GM15510 (cell line): ENCODE data around the gene MGARP.

Experiments
- POLR2A ChIP-seq: IDR thresholded peaks from 3 replicates; pipeline ENCODE4 v1.6.1; 2011; ENCODE audit warnings: borderline replicate concordance; ENCODE audit not compliant: insufficient read length; ENCODE audit errors: extremely low read depth

Gene MGARP

DNA sequence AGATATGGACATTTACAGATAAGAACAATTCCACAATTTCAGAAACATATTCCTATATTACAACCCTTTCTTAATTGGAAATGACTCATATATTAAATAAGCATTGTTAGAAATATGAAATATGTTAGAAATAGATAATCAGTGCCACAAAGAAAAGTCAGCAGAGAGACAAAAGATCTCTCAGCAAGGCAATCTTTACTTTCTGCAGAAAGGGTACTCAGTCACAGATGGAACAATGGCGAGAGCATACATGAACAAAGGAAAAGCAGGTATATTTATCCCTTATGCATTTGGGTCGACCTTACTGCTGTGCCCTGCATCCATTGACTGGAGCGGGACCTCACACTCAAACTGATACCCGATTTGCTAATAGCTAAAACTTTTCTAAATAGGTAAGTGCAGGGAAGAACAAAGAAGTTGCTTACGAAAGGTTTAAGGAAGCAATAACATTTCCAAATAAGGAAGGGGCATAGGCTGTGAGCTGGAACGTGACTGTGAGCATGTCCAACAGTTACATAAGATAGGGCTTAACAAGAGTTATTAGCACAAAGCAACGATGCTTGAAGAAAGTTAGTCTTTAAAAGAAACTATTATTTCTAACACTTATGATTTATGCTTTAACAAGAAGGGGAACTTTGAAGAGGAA lies 40.8 kb downstream of the MGARP start:
- TF ChIP-seq POLR2A = no peak

DNA sequence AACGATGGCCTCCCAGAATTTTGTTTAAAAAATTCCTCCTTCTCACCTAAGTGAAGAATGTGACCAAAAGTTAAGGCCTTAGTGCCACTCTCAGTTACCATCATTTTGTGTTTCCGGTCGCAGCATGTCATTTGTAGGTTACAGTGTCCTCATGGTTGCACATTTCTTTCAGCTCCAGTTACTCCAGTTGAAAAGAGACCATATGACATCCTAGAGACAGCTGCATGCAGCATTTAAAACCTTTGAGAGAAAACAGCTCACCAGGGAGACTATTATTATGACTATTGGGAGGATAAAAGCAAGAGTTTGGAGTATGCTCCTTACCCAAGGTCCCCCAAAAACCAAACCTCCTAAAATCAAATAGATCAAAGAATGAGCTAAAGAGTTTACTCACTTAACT lies 45.8 kb downstream of the MGARP start:
- no peak for TF ChIP-seq POLR2A

DNA sequence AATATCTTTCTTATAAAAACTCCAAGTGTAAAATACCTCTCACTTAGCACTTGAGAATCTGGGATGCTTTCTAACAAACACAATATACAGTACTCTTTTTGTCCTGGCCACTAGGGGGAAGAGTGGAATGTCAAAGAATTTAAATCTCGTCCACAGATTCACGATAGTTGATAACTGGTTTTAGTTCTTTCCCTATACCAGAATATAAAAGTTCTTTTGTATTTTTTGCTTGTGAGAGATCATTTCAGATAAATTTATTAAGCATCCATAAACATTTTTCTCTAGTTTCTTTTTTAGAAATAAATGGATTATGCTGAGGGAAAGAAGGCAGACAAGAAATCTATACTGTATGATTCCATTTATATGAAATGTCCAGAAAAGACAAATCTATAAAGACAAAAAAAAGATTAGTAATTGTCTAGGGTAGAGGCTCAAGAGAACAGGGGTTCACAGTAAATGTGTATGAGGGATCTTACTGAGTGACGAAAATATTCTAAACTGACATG lies 50.4 kb downstream of the MGARP start:
- no peak for TF ChIP-seq POLR2A

DNA sequence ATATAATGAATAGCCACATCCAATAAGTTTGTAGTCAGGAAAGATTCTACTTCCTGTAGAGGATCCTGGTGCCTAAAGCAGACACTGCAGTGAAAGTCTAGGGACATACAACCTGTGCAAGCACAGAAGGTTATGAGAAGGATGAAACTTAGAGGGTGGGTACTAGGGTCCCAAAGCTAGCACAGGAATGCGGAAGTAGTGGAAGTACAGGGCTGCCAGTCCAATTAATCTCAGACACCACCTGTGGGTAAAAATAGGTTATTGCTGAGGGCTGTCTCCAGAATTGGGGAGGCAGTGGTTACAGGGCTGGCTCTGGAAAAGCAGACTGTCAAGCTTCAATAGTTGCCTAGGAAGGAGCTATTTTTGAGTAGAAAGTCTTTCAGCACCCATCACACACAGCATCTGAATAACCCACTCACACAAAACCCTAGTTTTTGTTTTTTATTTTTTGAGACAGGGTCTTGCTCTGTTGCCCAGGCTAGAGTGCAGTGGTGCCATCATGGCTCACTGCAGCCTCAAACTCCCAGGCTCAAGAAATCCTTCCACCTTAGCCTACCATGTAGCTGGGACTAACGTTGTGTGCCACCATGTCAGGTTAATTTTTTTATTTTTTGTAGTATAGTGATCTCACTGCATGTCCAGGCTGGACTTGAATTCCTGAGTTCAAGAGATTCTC lies 52.2 kb downstream of the MGARP start:
- TF ChIP-seq POLR2A = no peak

DNA sequence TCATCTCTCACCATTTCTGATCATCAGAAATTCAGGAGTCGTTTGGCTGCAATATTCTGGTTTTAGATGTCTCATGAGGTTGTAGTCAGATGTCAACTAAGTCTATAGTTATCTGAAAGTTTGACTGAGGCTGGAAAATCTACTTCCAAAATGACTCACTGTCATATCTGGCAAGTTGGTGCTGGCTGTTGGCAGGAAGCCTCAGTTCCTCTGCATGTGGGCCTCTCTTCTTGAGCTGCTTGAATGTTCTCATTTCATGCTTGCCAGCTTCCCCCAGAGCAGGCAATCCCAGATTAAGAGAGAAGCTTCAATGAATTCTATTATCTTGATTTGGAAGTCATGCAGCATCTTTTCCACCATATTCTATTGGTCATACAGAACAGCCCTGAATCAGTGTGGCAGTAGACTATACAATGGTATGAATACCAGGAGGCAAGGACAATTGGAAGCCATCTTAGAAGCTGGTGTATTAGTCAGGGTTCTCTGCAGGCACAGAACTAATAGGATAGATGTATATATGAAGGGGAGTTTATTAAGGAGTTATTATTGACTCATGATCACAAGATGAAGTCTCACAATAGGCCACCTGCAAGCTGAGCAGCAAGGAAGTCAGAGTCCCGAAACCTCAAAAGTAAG lies 56.2 kb downstream of the MGARP start:
- TF ChIP-seq POLR2A = no peak

DNA sequence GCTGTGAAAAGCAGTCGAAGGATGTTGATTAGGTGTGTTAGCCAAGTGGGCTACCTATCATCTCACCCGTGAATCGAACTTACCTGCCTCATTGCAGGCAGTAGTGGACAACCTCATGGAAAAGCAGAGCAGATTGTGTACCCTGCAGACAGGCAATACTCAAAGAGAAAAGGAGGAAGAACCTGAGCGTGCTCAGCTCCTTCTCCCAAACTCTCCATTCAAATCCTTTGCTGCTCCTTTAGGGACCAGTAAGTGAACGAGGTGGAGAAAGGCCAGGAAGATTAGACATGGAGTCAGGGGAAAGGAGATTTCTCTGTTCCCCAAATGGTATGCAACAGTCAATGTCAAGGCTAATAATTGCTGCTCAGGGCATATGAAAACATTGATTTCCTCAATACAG lies 57.8 kb downstream of the MGARP start:
- TF ChIP-seq POLR2A = no peak

DNA sequence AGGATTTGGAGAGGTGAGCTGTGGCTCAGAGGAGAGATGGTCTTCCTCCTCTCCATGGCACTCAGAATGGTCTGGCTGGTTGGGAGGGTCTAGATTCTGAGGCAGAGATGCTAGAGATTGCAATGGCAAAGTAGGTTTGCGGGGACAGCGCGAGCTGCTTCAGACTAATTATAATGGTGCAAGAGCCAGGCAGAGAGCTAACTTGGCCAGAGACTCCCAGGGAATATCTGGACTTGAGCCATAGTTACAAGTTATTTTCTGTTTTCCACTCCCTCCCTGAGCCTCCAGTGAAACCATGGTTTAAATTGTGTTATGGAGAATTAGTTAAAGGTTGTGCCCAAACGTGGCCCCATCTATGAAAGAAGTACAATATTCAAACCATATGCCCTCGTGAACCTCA lies 58.3 kb downstream of the MGARP start:
- TF ChIP-seq POLR2A = no peak

DNA sequence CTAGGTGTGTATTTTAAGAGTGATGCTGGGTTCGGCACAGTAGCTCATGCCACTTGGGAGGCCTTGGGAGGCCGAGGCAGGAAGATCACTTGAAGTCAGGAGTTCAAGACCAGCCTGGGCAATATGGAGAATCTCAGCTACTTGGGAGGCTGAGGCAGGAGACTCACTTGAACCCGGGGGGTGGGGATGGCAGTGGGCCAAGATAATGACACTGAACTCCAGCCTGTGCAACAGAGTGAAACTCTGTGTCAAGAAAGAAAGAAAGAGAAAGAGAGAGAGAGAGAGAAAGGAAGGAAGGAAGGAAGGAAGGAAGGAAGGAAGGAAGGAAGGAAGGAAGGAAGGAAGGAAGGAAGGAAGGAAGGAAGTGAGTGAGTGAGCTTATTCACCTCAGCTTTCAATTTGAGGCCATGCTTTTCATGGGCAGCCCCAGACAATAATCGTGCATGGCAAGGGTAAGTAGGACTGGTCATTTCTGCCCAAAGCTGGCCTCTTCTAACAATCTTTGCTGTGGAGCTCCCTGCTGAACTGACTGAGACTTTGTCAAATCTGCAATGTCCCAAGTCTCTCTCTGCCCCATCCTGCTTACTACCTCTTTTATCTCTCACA lies 60.5 kb downstream of the MGARP start:
- no peak for TF ChIP-seq POLR2A
